ENCODE data around the gene MYBPH.

- TF ChIP-seq CTCF (conservative IDR thresholded peaks at IDR 0.05; ENCODE audit: low read depth in 2 of 2) (no peak), ETS1 (IDR thresholded peaks at IDR 0.05) (no peak), POLR2AphosphoS5 (IDR thresholded peaks at IDR 0.05; ENCODE audit: low read depth) (no peak), EZH2 (IDR thresholded peaks at IDR 0.05; ENCODE audit: low read depth, unreplicated experiment) (no peak), EZH2phosphoT487 (IDR thresholded peaks at IDR 0.05; ENCODE audit: unreplicated experiment) (no peak), CREB1 (CRISPR knock-in tag; IDR thresholded peaks at IDR 0.05; ENCODE audit: low read depth) (no peak), REST (IDR thresholded peaks at IDR 0.05; ENCODE audit: unreplicated experiment) (no peak), NANOG (IDR thresholded peaks at IDR 0.05; ENCODE audit: borderline replicate concordance) (no peak), JUNB (IDR thresholded peaks at IDR 0.05; ENCODE audit: unreplicated experiment) (no peak), ZNF114 (CRISPR knock-in tag; IDR thresholded peaks at IDR 0.05) (no peak), ZNF331 (CRISPR knock-in tag; IDR thresholded peaks at IDR 0.05; ENCODE audit: low read depth) (no peak)
Observed at GRCh38 chr1:203124546-203125317, 50.9 kb downstream of the MYBPH start.
